ENCODE results near the gene TIGAR.

DNA sequence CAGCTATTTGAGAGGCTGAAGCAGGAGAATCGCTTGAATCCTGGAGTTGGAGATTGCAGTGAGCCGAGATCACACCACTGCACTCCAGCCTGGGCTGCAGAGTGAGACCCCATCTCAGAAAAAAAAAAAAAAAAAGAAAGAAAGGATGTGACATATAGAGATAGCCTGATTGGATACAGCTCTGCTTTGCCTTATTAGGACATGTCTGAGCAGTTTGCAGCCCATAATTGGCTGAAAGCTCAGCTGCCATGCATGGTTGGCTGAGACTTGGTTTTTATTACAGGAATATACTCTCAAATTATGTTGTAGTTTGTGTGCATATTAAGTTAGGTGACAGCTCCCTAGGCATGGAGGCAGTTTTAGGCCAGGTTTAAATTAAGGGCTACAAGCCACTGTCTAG is 6.3 kb downstream of the TIGAR start:
- TF ChIP-seq, protein P1, sequence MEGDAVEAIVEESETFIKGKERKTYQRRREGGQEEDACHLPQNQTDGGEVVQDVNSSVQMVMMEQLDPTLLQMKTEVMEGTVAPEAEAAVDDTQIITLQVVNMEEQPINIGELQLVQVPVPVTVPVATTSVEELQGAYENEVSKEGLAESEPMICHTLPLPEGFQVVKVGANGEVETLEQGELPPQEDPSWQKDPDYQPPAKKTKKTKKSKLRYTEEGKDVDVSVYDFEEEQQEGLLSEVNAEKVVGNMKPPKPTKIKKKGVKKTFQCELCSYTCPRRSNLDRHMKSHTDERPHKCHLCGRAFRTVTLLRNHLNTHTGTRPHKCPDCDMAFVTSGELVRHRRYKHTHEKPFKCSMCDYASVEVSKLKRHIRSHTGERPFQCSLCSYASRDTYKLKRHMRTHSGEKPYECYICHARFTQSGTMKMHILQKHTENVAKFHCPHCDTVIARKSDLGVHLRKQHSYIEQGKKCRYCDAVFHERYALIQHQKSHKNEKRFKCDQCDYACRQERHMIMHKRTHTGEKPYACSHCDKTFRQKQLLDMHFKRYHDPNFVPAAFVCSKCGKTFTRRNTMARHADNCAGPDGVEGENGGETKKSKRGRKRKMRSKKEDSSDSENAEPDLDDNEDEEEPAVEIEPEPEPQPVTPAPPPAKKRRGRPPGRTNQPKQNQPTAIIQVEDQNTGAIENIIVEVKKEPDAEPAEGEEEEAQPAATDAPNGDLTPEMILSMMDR (IDR thresholded peaks at IDR 0.05): no peak
- TF ChIP-seq EZH2 (IDR thresholded peaks at IDR 0.05) (no peak), EZH2phosphoT487 (IDR thresholded peaks at IDR 0.05) (no peak)

Data from neural progenitor cell (in vitro differentiated cells).